Gastroesophageal sphincter (tissue), 3 donors: ENCODE data around the gene EFCAB3.

Source experiments
- CTCF ChIP-seq, 4 experiments: fragments of 200-600 bp in 2 of 4; fragments of 450-650 bp in 2 of 4; sonication (generic) in 1 of 4; IDR thresholded peaks; one replicate each; pipeline ENCODE4 v1.5.1; 2017 to 2019; ENCODE audit warnings: antibody characterized with exemption in 4 of 4, mild to moderate bottlenecking in 2 of 4, moderate library complexity in 2 of 4
- EP300 ChIP-seq: sonication (generic); formaldehyde crosslinking; IDR thresholded peaks from one replicate; pipeline ENCODE4 v1.6.1; 2017; ENCODE audit warnings: antibody characterized with exemption, mild to moderate bottlenecking
- POLR2A ChIP-seq, 2 donors: fragments of 450-650 bp; IDR thresholded peaks; one replicate each; pipeline ENCODE4 v1.6.1; 2017; ENCODE audit warnings: antibody characterized with exemption in 2 of 2, mild to moderate bottlenecking in 2 of 2, moderate library complexity in 1 of 2
- POLR2AphosphoS5 ChIP-seq: sonication (generic); formaldehyde crosslinking; IDR thresholded peaks from one replicate; pipeline ENCODE4 v1.6.1; 2017; ENCODE audit warnings: antibody characterized with exemption

GRCh38 chr17:62392908-62393307 is 12.6 kb downstream of the EFCAB3 start:
- TF ChIP-seq CTCF (IDR thresholded peaks at IDR 0.05) (no peak), POLR2A (IDR thresholded peaks at IDR 0.05) (no peak), POLR2AphosphoS5 (no peak), EP300 (no peak)
